Activated naive CD4-positive, alpha-beta T cell treated with anti-CD3 and anti-CD28 coated beads, Interleukin-2, amount 10 ng/mL, durations not matched to agents 7 days and 5 days (primary cell): Measurements from ENCODE around the gene ABLIM1.

Experiments
- CTCF ChIA-PET: fragments of 350-600 bp; sonication (Branson Sonifier 250); formaldehyde crosslinking; loops from one replicate; lab custom pipeline; 2021; ENCODE audit warnings: antibody characterized with exemption; lab: Charles Lee
- DNase-seq: peaks from one replicate; pipeline ENCODE4 v3.0.0-alpha.2; 2020
- H3K27ac Mint-ChIP-seq: one replicate; pipeline ENCODE4 v1.8.0; 2021; ENCODE audit warnings: mild to moderate bottlenecking, moderate library complexity, mixed read lengths
- H3K27me3 Mint-ChIP-seq: one replicate; pipeline ENCODE4 v1.8.0; 2021; ENCODE audit warnings: mild to moderate bottlenecking, mixed read lengths
- H3K36me3 Mint-ChIP-seq: one replicate; pipeline ENCODE4 v1.8.0; 2021; ENCODE audit warnings: mixed read lengths
- H3K4me1 Mint-ChIP-seq: one replicate; pipeline ENCODE4 v1.8.0; 2021; ENCODE audit warnings: mixed read lengths
- H3K4me3 Mint-ChIP-seq: one replicate; pipeline ENCODE4 v1.8.0; 2021; ENCODE audit warnings: mild to moderate bottlenecking, moderate library complexity, mixed read lengths
- H3K9me3 Mint-ChIP-seq: one replicate; pipeline ENCODE4 v1.8.0; 2021; ENCODE audit warnings: mixed read lengths

The ABLIM1 gene

GRCh38 chr10:114397651-114398145 is 260.4 kb downstream of the ABLIM1 start:
- CTCF ChIA-PET: interaction anchor here (0.6 to 2.8 kb wide), 5 partner anchors 34 to 297 kb away, joined by 3 to 11 read pairs (median 3); no protein-coding TSS in a partner anchor
- no peak for DNase-seq
- Mint-ChIP-seq H3K27me3 (peaks cover 95% of the 10 kb centered on the region), H3K4me1 (peaks cover 29% of the 10 kb centered on the region), H3K36me3 (no peaks in the 10 kb centered on the region), H3K4me3 (no peak overlapping the region), H3K9me3 (no peaks in the 10 kb centered on the region), H3K27ac (no peak overlapping the region)

DNA sequence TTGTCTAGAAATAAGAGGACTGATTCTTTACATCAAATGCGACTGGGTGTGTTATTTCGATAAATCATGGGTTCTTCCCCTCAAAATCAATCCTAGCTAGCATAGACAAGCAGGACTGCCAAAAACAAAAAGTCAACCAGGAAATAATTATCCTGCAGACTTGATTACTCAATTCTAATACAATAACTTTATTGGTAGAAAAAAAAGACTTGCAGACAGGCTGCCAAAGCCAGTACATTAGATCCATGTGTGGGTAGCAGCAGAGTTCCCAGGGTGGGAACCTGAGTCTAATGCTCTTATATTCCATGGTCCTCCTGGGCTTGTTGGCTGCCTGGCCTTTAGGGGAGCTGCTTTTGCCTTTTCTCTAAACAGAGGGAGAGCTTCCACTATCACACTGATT is 261.6 kb downstream of the ABLIM1 start:
- Mint-ChIP-seq H3K27me3 (peaks cover 94% of the 10 kb centered on the region), H3K9me3 (no peaks in the 10 kb centered on the region), H3K27ac (no peak overlapping the region), H3K4me1 (peaks cover 29% of the 10 kb centered on the region), H3K4me3 (no peak overlapping the region), H3K36me3 (no peaks in the 10 kb centered on the region)
- DNase-seq: no peak
- CTCF ChIA-PET: interaction anchor here (2.8 kb wide), 1 partner anchor 93 kb away, joined by 11 read pairs; no protein-coding TSS in a partner anchor

GRCh38 chr10:114395366-114396022 is 262.6 kb downstream of the ABLIM1 start:
- Mint-ChIP-seq H3K9me3 (no peaks in the 10 kb centered on the region), H3K27me3 (peaks cover 87% of the 10 kb centered on the region), H3K27ac (no peak overlapping the region), H3K4me1 (peaks cover 29% of the 10 kb centered on the region), H3K4me3 (no peak overlapping the region), H3K36me3 (no peaks in the 10 kb centered on the region)
- CTCF ChIA-PET: no interaction called here
- no peak for DNase-seq

DNA sequence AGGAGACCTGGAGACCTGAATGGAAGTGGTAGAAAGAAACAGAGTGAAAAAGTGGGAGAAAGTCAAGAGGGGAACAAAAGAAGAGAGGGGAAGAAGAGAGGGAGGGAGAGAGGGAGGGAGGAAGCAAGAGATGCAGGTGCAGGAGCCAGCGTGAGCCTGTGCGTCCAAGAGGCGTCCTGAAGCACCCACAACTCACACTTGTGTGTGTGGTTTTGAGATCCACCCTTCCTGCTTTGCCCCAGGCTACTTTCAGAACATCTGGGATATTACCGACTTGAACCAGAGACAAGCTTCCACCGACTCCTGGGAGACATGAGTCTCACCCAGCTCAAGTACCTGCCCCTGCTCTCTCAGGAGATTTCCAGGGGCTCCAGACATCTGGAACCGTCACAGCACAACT is 263.5 kb downstream of the ABLIM1 start:
- Mint-ChIP-seq H3K4me3 (no peak overlapping the region), H3K36me3 (no peaks in the 10 kb centered on the region), H3K4me1 (peaks cover 29% of the 10 kb centered on the region), H3K9me3 (no peaks in the 10 kb centered on the region), H3K27ac (no peak overlapping the region), H3K27me3 (peaks cover 78% of the 10 kb centered on the region)
- DNase-seq: no peak
- CTCF ChIA-PET: no interaction called here

- H3K9me3 Mint-ChIP-seq: no peaks in the 10 kb centered on the region
- peaks cover 29% of the 10 kb centered on the region for H3K4me1 Mint-ChIP-seq
- H3K4me3 Mint-ChIP-seq: no peak overlapping the region
- H3K36me3 Mint-ChIP-seq: no peaks in the 10 kb centered on the region
- H3K27me3 Mint-ChIP-seq: peaks cover 75% of the 10 kb centered on the region
- DNase-seq: no peak
- no peak overlapping the region for H3K27ac Mint-ChIP-seq
- CTCF ChIA-PET: no interaction called here
Measured at GRCh38 chr10:114393886-114394285, 264.2 kb downstream of the ABLIM1 start.

- DNase-seq: no peak
- Mint-ChIP-seq H3K4me1 (peaks cover 30% of the 10 kb centered on the region), H3K9me3 (no peaks in the 10 kb centered on the region), H3K36me3 (no peaks in the 10 kb centered on the region), H3K27ac (no peak overlapping the region), H3K4me3 (no peak overlapping the region), H3K27me3 (peaks cover 74% of the 10 kb centered on the region)
- CTCF ChIA-PET: no interaction called here
Measured at GRCh38 chr10:114393482-114393881, 264.6 kb downstream of the ABLIM1 start.

GRCh38 chr10:114392112-114392835 is 265.8 kb downstream of the ABLIM1 start:
- Mint-ChIP-seq H3K27me3 (peaks cover 68% of the 10 kb centered on the region), H3K4me1 (peaks cover 24% of the 10 kb centered on the region), H3K27ac (no peak overlapping the region), H3K4me3 (no peak overlapping the region), H3K36me3 (no peaks in the 10 kb centered on the region), H3K9me3 (no peaks in the 10 kb centered on the region)
- CTCF ChIA-PET: no interaction called here
- no peak for DNase-seq

DNA sequence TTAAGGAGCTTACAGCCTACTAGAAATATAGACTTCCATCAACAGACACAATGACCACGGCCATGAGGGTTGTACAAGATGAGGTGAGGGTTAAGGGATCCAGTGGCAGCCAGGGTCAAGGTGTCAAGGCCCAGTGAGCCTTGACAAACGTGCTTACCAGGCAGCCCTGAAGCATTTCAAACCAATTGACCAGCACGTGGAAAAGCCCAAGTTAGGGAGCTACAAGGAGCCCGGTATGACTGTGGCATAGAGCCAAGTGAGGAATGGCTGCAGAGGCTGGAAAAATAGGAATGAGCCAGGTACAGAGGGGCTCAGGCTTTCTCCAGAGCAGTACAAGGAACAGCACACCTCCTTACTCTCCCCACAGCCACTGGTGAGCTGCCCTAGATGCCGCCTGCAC is 266.5 kb downstream of the ABLIM1 start:
- no peak overlapping the region for H3K4me3 Mint-ChIP-seq
- H3K4me1 Mint-ChIP-seq: peaks cover 18% of the 10 kb centered on the region
- CTCF ChIA-PET: no interaction called here
- no peaks in the 10 kb centered on the region for H3K9me3 Mint-ChIP-seq
- H3K27ac Mint-ChIP-seq: no peak overlapping the region
- H3K36me3 Mint-ChIP-seq: no peaks in the 10 kb centered on the region
- peaks cover 62% of the 10 kb centered on the region for H3K27me3 Mint-ChIP-seq
- no peak for DNase-seq

- DNase-seq: no peak
- H3K9me3 Mint-ChIP-seq: no peaks in the 10 kb centered on the region
- H3K4me1 Mint-ChIP-seq: peaks cover 11% of the 10 kb centered on the region
- peaks cover 50% of the 10 kb centered on the region for H3K27me3 Mint-ChIP-seq
- no peak overlapping the region for H3K27ac Mint-ChIP-seq
- no peak overlapping the region for H3K4me3 Mint-ChIP-seq
- CTCF ChIA-PET: interaction anchor here (2.5 kb wide), 1 partner anchor 86 kb away, joined by 12 read pairs; no protein-coding TSS in a partner anchor
- H3K36me3 Mint-ChIP-seq: no peaks in the 10 kb centered on the region
Measured at GRCh38 chr10:114389426-114389825, 268.6 kb downstream of the ABLIM1 start.

- Mint-ChIP-seq H3K4me3 (no peak overlapping the region), H3K27ac (no peak overlapping the region), H3K27me3 (peaks cover 47% of the 10 kb centered on the region), H3K36me3 (no peaks in the 10 kb centered on the region), H3K4me1 (peaks cover 6% of the 10 kb centered on the region), H3K9me3 (no peaks in the 10 kb centered on the region)
- DNase-seq: no peak
- CTCF ChIA-PET: interaction anchor here (0.9 to 2.5 kb wide), 3 partner anchors 10 to 163 kb away, joined by 3 to 12 read pairs (median 3); no protein-coding TSS in a partner anchor
Measured at GRCh38 chr10:114388275-114388674, 269.8 kb downstream of the ABLIM1 start.

GRCh38 chr10:114387784-114388183 is 270.3 kb downstream of the ABLIM1 start:
- Mint-ChIP-seq H3K27me3 (peaks cover 45% of the 10 kb centered on the region), H3K4me1 (peaks cover 6% of the 10 kb centered on the region), H3K9me3 (no peaks in the 10 kb centered on the region), H3K4me3 (no peak overlapping the region), H3K27ac (no peak overlapping the region), H3K36me3 (no peaks in the 10 kb centered on the region)
- no peak for DNase-seq
- CTCF ChIA-PET: interaction anchor here (1.1 to 2.5 kb wide), 2 partner anchors 9 to 84 kb away, joined by 3 to 12 read pairs; no protein-coding TSS in a partner anchor

- CTCF ChIA-PET: no interaction called here
- Mint-ChIP-seq H3K9me3 (no peaks in the 10 kb centered on the region), H3K27ac (no peak overlapping the region), H3K4me3 (no peak overlapping the region), H3K36me3 (no peaks in the 10 kb centered on the region), H3K27me3 (peaks cover 33% of the 10 kb centered on the region), H3K4me1 (peaks cover 6% of the 10 kb centered on the region)
- DNase-seq: no peak
Measured at GRCh38 chr10:114386452-114386851, 271.6 kb downstream of the ABLIM1 start.

GRCh38 chr10:114385557-114385956 is 272.5 kb downstream of the ABLIM1 start:
- Mint-ChIP-seq H3K9me3 (no peaks in the 10 kb centered on the region), H3K4me3 (no peak overlapping the region), H3K4me1 (peaks cover 6% of the 10 kb centered on the region), H3K27me3 (peaks cover 32% of the 10 kb centered on the region), H3K36me3 (no peaks in the 10 kb centered on the region), H3K27ac (no peak overlapping the region)
- CTCF ChIA-PET: no interaction called here
- DNase-seq: no peak

GRCh38 chr10:114384601-114385000 is 273.5 kb downstream of the ABLIM1 start:
- no peaks in the 10 kb centered on the region for H3K9me3 Mint-ChIP-seq
- H3K4me3 Mint-ChIP-seq: no peak overlapping the region
- H3K4me1 Mint-ChIP-seq: peaks cover 6% of the 10 kb centered on the region
- H3K36me3 Mint-ChIP-seq: no peaks in the 10 kb centered on the region
- H3K27ac Mint-ChIP-seq: no peak overlapping the region
- no peak for DNase-seq
- CTCF ChIA-PET: no interaction called here
- H3K27me3 Mint-ChIP-seq: peaks cover 36% of the 10 kb centered on the region
